GM21619 (cell line): ENCODE data around the gene ZNF615.
"Not testable (repeated sequence)": the region's sequence is repeated elsewhere in the genome, so short reads cannot be mapped to it uniquely, and the experiment has no call there.

Experiments used
- ATAC-seq: cut with Tn5 transposase; IDR thresholded peaks from one replicate; pipeline ENCODE4 v1.9.1; 2021; ENCODE audit not compliant: unreplicated experiment

ZNF615 gene

DNA sequence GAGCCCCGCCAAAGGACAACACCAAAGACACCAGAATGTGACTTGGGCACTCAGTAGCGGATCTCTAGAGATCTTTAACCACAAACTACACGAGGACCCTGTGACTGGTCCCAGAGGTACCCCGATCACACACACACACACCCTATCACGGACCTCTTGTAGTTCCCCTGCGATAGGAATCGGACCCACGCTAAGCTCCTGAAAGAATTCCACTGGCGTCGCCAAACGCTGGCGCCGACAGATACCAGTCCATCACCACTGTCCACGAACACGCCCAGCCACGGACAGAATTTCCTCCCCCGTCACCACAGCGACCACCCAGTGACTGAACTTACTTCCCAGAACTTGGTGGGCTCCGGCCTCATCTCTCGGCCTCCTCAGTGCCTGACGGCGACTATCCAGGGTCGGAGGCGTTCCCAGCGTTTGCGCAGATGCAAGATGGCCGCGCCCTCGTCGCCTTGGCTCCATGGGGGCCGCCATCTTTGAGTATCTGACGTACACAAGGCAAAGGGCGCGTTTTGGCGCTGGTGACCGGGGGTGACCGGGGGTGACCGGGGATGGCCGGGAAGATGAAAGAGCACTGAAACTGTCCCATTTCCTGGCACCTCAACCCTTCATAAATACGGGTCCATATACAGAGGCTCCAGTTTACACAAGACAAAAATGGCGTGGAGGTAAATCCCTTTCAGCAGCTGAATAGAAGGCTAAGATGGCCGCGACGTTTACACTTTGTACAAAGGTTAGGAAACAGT, at the start of gene ZNF615:
Gene ZNF615, minus strand, starts transcription at position 406 of the 752 bp plus-strand sequence. CDS start 4,500 bp downstream, outside the sequence.
- peak; percentile 84 for ATAC-seq

DNA sequence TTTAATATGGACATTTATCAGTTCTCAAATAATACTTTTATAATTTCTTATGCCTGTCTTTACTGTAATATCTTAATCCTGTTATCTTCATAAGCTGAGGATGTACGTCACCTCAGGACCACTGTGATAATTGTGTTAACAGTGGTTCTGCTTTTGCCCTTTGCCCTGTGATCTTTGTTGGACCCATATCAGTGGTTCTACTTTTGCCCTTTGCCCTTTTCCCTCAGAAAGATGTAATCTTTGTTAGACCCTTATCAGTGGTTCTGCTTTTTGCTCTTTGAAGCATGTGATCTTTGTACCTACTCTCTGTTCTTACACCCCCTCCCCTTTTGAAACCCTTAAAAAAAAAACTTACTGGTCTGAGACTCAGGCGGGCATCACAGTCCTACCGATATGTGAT, 48.5 kb upstream of the ZNF615 start:
- ATAC-seq, result not testable (repeated sequence)

DNA sequence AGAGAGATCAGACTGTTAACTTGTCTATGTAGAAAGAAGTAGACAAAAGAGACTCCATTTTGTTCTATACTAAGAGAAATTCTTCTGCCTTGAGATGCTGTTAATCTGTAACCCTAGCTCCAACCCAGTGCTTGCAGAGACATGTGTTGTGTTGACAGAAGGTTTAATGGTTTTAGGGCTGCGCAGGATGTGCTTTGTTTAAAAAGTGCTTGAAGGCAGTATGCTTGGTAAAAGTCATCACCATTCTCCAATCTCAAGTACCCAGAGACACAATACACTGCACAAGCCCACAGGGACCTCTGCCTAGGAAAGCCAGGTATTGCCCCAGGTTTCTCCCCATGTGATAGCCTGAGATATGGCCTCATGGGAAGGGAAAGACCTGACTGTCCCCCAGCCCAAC, 43.7 kb upstream of the ZNF615 start:
- not testable (repeated sequence) for ATAC-seq

GRCh38 chr19:52048555-52049501, 40.8 kb upstream of the ZNF615 start, which contains the start of gene ZNF432:
TSS of gene ZNF432 (minus strand) at chr19:52048838. CDS start at chr19:52046868, 1,970 bp downstream.
- ATAC-seq, result peak; percentile 91

GRCh38 chr19:52039169-52039568, 31.2 kb upstream of the ZNF615 start:
- ATAC-seq, result no peak

- no peak for ATAC-seq
These were observed 26.2 kb upstream of the ZNF615 start for GRCh38 chr19:52034051-52034728.

- ATAC-seq, result peak; percentile 24
These were observed 20.7 kb upstream of the ZNF615 start for GRCh38 chr19:52028780-52029123.

DNA sequence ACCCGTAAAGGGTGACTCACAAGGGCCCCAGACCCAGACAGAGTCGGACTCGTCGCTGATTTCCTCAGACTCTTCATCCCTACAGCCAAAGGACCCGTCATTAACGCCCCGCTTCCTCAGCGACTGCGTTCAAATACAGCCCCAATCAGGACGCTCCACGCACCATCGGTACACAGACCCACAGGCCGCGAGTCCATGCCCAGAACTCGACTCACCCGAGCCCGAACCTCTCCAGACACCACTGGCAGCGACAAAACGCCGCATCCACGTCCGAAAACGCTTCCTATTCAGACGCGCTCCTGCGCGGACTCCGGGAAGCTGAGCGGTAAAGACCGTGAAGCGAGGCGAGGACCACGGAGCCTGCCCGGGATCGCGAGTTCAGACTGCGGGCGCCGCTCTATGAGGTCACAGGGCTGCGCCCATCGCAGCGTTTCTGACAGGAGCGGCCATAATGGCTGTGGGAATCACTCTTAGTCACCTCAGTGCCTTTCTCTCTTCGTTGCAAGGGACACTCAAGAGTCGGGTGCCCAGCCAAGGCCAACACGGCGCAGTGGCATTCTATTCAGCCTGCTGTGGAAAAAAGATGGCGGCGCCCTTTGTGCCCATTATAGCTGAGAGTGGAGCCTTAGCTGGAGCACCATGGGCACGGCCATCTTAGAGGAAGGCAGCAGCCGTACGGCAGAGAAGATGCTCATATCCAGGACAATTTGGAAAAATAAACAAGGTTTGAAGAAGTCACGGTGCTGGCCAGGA, 20.2 kb upstream of the ZNF615 start, which contains the start of gene ZNF614:
Gene ZNF614, minus strand, starts transcription at position 353 of the 753 bp plus-strand sequence. CDS start 2,634 bp downstream, outside the sequence.
- ATAC-seq, result peak; percentile 78

DNA sequence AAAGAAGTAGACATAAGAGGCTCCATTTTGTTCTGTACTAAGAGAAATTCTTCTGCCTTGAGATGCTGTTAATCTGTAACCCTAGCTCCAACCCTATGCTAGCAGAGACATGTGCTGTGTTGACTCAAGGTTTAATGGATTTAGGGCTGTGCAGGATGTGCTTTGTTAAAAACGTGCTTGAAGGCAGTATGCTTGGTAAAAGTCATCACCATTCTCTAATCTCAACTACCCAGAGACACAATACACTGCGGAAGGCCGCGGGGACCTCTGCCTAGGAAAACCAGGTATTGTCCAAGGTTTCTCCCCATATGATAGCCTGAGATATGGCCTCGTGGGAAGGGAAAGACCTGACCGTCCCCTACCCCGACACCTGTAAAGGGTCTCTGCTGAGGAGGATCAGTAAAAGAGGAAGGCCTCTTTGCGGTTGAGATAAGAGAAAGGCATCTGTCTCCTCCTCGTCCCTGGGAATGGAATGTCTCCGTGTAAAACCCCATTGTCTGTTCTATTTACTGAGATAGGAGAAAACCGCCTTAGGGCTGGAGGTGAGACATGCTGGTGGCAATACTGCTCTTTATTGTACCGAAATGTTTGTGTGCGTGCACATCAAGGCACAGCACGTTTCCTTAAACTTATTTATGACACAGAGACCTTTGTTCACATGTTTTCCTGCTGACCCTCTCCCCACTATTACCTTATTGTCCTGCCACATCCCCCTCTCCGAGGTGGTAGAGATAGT, 18.4 kb upstream of the ZNF615 start:
- not testable (repeated sequence) for ATAC-seq

DNA sequence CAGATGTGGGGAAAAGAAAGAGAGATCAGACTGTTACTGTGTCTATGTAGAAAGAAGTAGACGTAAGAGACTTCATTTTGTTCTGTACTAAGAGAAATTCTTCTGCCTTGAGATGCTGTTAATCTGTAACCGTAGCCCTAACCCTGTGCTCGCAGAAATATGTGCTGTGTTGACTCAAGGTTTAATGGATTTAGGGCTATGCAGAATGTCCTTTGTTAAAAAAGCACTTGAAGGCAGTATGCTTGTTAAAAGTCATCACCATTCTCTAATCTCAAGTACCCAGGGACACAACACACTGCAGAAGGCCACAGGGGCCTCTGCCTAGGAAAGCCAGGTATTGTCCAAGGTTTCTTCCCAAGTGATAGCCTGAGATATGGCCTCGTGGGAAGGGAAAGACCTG, 16.5 kb upstream of the ZNF615 start:
- not testable (repeated sequence) for ATAC-seq

GRCh38 chr19:52022193-52022592, 14.2 kb upstream of the ZNF615 start:
- no peak for ATAC-seq

DNA sequence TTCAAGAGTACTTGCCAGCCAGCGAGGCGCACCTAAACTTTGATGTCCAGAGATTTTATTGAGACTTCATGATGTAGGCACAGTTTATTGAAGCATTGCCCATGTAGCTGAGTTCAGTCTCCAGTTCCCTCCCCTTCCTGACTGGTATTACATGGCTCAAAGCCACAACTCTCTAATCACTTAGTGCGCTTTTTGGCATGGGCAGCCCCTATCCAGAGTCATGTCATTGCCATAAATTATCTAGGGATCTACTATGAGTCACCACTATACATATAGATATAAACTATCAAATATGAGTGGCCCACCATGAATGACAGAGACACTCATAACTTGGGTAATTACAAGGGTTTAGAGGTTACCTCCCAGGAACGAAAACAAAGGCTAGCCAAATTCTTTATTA, 12.5 kb upstream of the ZNF615 start:
- no peak for ATAC-seq

DNA sequence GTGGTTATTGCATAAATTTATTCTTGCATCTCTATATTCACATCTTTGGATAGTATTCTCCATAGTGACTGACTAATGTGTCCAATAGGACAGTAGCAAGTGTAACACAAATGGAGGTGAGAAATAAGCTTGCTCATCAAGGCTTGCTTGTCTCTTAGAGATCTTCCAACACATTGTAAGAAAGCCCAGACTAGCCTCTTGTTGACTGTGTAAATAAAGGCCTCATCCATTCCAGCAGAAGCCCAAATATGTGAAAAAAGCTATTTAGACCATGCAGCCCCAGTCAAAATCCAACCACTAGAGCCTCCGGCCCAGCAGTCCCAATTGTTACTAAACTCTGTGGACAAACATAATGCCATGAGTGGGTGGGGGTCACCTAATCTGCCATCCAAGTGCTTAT, 2.7 kb upstream of the ZNF615 start:
- no peak for ATAC-seq

DNA sequence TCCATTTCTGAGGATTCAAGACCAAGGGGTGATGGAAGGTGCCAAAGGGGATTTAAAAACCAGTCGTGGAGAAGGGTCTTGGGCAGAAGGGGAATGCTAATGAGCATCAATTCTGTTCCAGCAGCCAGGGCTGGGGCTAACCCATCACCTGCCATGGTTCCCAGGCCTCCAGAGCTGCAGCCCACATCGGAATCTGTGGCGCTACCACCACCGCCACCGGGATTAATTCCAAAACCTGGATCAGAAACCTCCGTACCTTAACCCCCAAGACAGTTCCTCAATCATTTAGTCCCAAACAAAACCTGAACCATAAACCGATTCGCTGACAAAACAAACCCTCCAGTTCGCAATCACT, 583 bp downstream of the ZNF615 start:
- peak; percentile 20 for ATAC-seq

- no peak for ATAC-seq
These were observed 13.9 kb downstream of the ZNF615 start for GRCh38 chr19:51994048-51994644.

- ATAC-seq, result no peak
These were observed 14.6 kb downstream of the ZNF615 start for GRCh38 chr19:51993422-51993821.

- ATAC-seq, result peak; percentile 84
These were observed 21.4 kb downstream of the ZNF615 start, which contains the start of gene ZNF350 for GRCh38 chr19:51986309-51987291. TSS of gene ZNF350 (minus strand) at chr19:51986840. CDS start at chr19:51974360, 12,480 bp downstream.

DNA sequence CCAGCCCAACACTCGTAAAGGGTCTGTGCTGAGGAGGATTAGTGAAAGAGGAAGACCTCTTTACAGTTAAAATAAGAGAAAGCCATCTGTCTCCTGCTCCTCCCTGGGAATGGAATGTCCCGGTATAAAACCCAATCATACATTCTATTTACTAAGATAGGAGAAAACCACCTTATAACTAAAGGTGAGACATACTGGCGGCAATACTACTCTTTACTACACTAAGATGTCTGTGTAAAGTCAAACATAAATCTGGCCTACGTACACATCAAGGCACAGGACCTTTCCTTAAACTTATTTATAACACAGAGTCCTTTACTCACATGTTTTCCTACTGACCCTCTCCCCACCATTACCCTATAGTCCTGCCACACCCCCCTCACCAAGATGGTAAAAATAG, 24.6 kb downstream of the ZNF615 start:
- no peak for ATAC-seq
